Muscle of leg (tissue), 11 donors: ENCODE measurements around the gene PRKN. TPM values are rescaled to one million over a fixed set of nuclear protein-coding genes. Genes with fewer than 3 reads are reported as not detected.
A peak's percentile ranks its signal among the peaks of the same experiment; 100 is the strongest.

ENCODE experiments used
- DNase-seq: peaks from one replicate; pipeline ENCODE4 v3.0.0; 2013
- H3K27ac ChIP-seq: one replicate; pipeline ENCODE4 v1.5.1; 2013; ENCODE audit warnings: mild to moderate bottlenecking, low read length, control low read depth
- H3K27me3 ChIP-seq: one replicate; pipeline ENCODE4 v1.6.1; 2013; ENCODE audit warnings: low read length; ENCODE audit not compliant: control insufficient read depth, insufficient read depth
- H3K36me3 ChIP-seq: one replicate; pipeline ENCODE4 v1.6.1; 2013; ENCODE audit warnings: low read length; ENCODE audit not compliant: control insufficient read depth, insufficient read depth
- H3K4me1 ChIP-seq: one replicate; pipeline ENCODE4 v1.6.1; 2013; ENCODE audit warnings: low read length; ENCODE audit not compliant: control insufficient read depth, insufficient read depth
- H3K4me3 ChIP-seq: one replicate; pipeline ENCODE4 v1.5.1; 2013; ENCODE audit warnings: low read length, control low read depth
- H3K9me3 ChIP-seq: replicated peaks from 2 replicates; pipeline ENCODE4 v1.6.1; 2013; ENCODE audit warnings: low read depth, low read length; ENCODE audit not compliant: control insufficient read depth
- WGBS: methylation state at CpG from one replicate; pipeline ENCODE4 v1.1.5; 2013; ENCODE audit warnings: missing lambda C conversion rate; ENCODE audit not compliant: insufficient coverage; 5-methylcytosine and 5-hydroxymethylcytosine counted together
- polyA plus RNA-seq, 8 donors: library from polyadenylated mRNA; unstranded; fragments of 120-200 nt; gene quantifications; one replicate each; pipeline versions ENCODE4 v1.2.1 to v1.2.3, GENCODE V29; 2013; ENCODE audit warnings: inconsistent platforms in 1 of 8, low replicate concordance in 1 of 8; ENCODE audit not compliant: insufficient read length in 8 of 8, insufficient read depth in 1 of 8
- total RNA-seq: library from RNA; stranded (reverse); fragments of 120-200 nt; gene quantifications from one replicate; pipeline ENCODE4 v1.2.4, GENCODE V29; 2013

PRKN gene
- total and polyA plus RNA-seq, 9 donors, result 2.5 to 4.7 (median 3.9) TPM

GRCh38 chr6:161921602-161922395 lies 805.8 kb downstream of the PRKN start:
- no peaks in the 10 kb centered on the region for H3K9me3 ChIP-seq
- H3K27ac ChIP-seq, result no peak overlapping the region
- no peaks in the 10 kb centered on the region for H3K27me3 ChIP-seq
- H3K36me3 ChIP-seq, result no peaks in the 10 kb centered on the region
- peak; percentile 19 for DNase-seq
- H3K4me1 ChIP-seq, result no peaks in the 10 kb centered on the region
- H3K4me3 ChIP-seq, result no peak overlapping the region
- WGBS, result no CpG with 5 or more reads among the region's 3 CpGs

GRCh38 chr6:161919691-161920090 lies 807.9 kb downstream of the PRKN start:
- DNase-seq, result no peak
- Histone ChIP-seq H3K4me3 (no peak overlapping the region), H3K27me3 (no peaks in the 10 kb centered on the region), H3K36me3 (no peaks in the 10 kb centered on the region), H3K4me1 (no peaks in the 10 kb centered on the region), H3K9me3 (no peaks in the 10 kb centered on the region), H3K27ac (no peak overlapping the region)
- no CpG with 5 or more reads among the region's 2 CpGs for WGBS

- no peaks in the 10 kb centered on the region for H3K9me3 ChIP-seq
- no peaks in the 10 kb centered on the region for H3K4me1 ChIP-seq
- no peaks in the 10 kb centered on the region for H3K36me3 ChIP-seq
- WGBS, result 80% methylated on average over 1 of the region's 15 CpGs
- H3K27ac ChIP-seq, result no peak overlapping the region
- no peaks in the 10 kb centered on the region for H3K27me3 ChIP-seq
- no peak overlapping the region for H3K4me3 ChIP-seq
- DNase-seq, result no peak
Observed at GRCh38 chr6:161918628-161919205, 808.8 kb downstream of the PRKN start.

- DNase-seq, result no peak
- 100% methylated on average over 1 of the region's 6 CpGs for WGBS
- no peaks in the 10 kb centered on the region for H3K36me3 ChIP-seq
Observed at GRCh38 chr6:161918109-161918531, 809.4 kb downstream of the PRKN start.

GRCh38 chr6:161917645-161918044 lies 809.9 kb downstream of the PRKN start:
- 20% methylated on average over 1 of the region's 4 CpGs for WGBS
- H3K4me3 ChIP-seq, result no peak overlapping the region
- H3K36me3 ChIP-seq, result no peaks in the 10 kb centered on the region
- no peaks in the 10 kb centered on the region for H3K27me3 ChIP-seq
- H3K27ac ChIP-seq, result no peak overlapping the region
- no peaks in the 10 kb centered on the region for H3K9me3 ChIP-seq
- H3K4me1 ChIP-seq, result no peaks in the 10 kb centered on the region
- DNase-seq, result no peak

More at GRCh38 chr6:161918109-161918531, 809.4 kb downstream of the PRKN start:
- Histone ChIP-seq H3K4me1 (no peaks in the 10 kb centered on the region), H3K9me3 (no peaks in the 10 kb centered on the region), H3K4me3 (no peak overlapping the region), H3K27me3 (no peaks in the 10 kb centered on the region), H3K27ac (no peak overlapping the region)

- WGBS, result 20% methylated on average over 1 of the region's 4 CpGs
- no peak overlapping the region for H3K4me3 ChIP-seq
Observed at GRCh38 chr6:161915456-161915964, 812.1 kb downstream of the PRKN start.

GRCh38 chr6:161908872-161909271 lies 818.7 kb downstream of the PRKN start:
- 60% methylated on average over 2 of the region's 7 CpGs for WGBS
- Histone ChIP-seq H3K4me1 (no peaks in the 10 kb centered on the region), H3K9me3 (no peaks in the 10 kb centered on the region), H3K36me3 (no peaks in the 10 kb centered on the region), H3K27ac (no peak overlapping the region), H3K27me3 (no peaks in the 10 kb centered on the region), H3K4me3 (no peak overlapping the region)
- no peak for DNase-seq

More at GRCh38 chr6:161915456-161915964, 812.1 kb downstream of the PRKN start:
- Histone ChIP-seq H3K27me3 (no peaks in the 10 kb centered on the region), H3K27ac (no peak overlapping the region), H3K9me3 (no peaks in the 10 kb centered on the region), H3K4me1 (no peaks in the 10 kb centered on the region), H3K36me3 (no peaks in the 10 kb centered on the region)
- DNase-seq, result no peak

GRCh38 chr6:161906571-161906970 lies 821.0 kb downstream of the PRKN start:
- Histone ChIP-seq H3K9me3 (no peaks in the 10 kb centered on the region), H3K27me3 (no peaks in the 10 kb centered on the region), H3K36me3 (no peaks in the 10 kb centered on the region), H3K4me1 (no peaks in the 10 kb centered on the region), H3K27ac (no peak overlapping the region), H3K4me3 (no peak overlapping the region)
- WGBS, result 82% methylated on average over 5 of the region's 5 CpGs
- DNase-seq, result no peak

- DNase-seq, result no peak
- no peaks in the 10 kb centered on the region for H3K27me3 ChIP-seq
- no peak overlapping the region for H3K27ac ChIP-seq
- no peak overlapping the region for H3K4me3 ChIP-seq
- no peaks in the 10 kb centered on the region for H3K36me3 ChIP-seq
- no CpG with 5 or more reads among the region's 2 CpGs for WGBS
- H3K4me1 ChIP-seq, result no peaks in the 10 kb centered on the region
- no peaks in the 10 kb centered on the region for H3K9me3 ChIP-seq
Observed at GRCh38 chr6:161903584-161904212, 823.9 kb downstream of the PRKN start.

- Histone ChIP-seq H3K9me3 (no peaks in the 10 kb centered on the region), H3K36me3 (no peaks in the 10 kb centered on the region), H3K27ac (no peak overlapping the region), H3K4me3 (no peak overlapping the region), H3K27me3 (no peaks in the 10 kb centered on the region), H3K4me1 (no peaks in the 10 kb centered on the region)
- WGBS, result 39% methylated on average over 9 of the region's 16 CpGs
- DNase-seq, result peak; percentile 12
Observed at GRCh38 chr6:161901740-161902426, 825.7 kb downstream of the PRKN start.
